Type B pancreatic cell (in vitro differentiated cells): ENCODE results near the gene PDE9A. TPM values are rescaled to one million over a fixed set of nuclear protein-coding genes. Genes with fewer than 3 reads are reported as not detected.

Experiments used
- DNase-seq: peaks from one replicate; pipeline ENCODE4 v3.0.0; 2021; ENCODE audit warnings: mixed read lengths; ENCODE audit not compliant: unreplicated experiment; ENCODE audit errors: extremely low spot score
- H3K27ac Mint-ChIP-seq: 2 replicates; pipeline ENCODE4 v1.8.0; 2021; ENCODE audit warnings: mild to moderate bottlenecking, mixed read lengths
- H3K27me3 Mint-ChIP-seq: 2 replicates; pipeline ENCODE4 v1.8.0; 2021; ENCODE audit warnings: mixed read lengths
- H3K36me3 Mint-ChIP-seq: 2 replicates; pipeline ENCODE4 v1.8.0; 2021; ENCODE audit warnings: mixed read lengths
- H3K4me1 Mint-ChIP-seq: one replicate; pipeline ENCODE4 v1.8.0; 2021; ENCODE audit warnings: mixed read lengths; ENCODE audit not compliant: unreplicated experiment
- H3K4me3 Mint-ChIP-seq: 2 replicates; pipeline ENCODE4 v1.8.0; 2021; ENCODE audit warnings: mild to moderate bottlenecking, mixed read lengths
- H3K9me3 Mint-ChIP-seq: 2 replicates; pipeline ENCODE4 v1.8.0; 2021; ENCODE audit warnings: mixed read lengths
- total RNA-seq: library from RNA; stranded (reverse); gene quantifications from 2 replicates; pipeline ENCODE4 v1.2.1, GENCODE V29; 2021; ENCODE audit warnings: low replicate concordance
- TF ChIP-seq, protein P1 (sequence below): fragments of 200-600 bp; sonication (generic); conservative IDR thresholded peaks from 2 replicates; pipeline ENCODE4 v1.5.0; 2021; ENCODE audit warnings: antibody characterized with exemption, mild to moderate bottlenecking

The PDE9A gene
- total RNA-seq, 1 donor from 2014 or later, result 18.6 TPM

GRCh38 chr21:42748620-42749176 is 95.3 kb downstream of the PDE9A start:
- TF ChIP-seq, protein P1, sequence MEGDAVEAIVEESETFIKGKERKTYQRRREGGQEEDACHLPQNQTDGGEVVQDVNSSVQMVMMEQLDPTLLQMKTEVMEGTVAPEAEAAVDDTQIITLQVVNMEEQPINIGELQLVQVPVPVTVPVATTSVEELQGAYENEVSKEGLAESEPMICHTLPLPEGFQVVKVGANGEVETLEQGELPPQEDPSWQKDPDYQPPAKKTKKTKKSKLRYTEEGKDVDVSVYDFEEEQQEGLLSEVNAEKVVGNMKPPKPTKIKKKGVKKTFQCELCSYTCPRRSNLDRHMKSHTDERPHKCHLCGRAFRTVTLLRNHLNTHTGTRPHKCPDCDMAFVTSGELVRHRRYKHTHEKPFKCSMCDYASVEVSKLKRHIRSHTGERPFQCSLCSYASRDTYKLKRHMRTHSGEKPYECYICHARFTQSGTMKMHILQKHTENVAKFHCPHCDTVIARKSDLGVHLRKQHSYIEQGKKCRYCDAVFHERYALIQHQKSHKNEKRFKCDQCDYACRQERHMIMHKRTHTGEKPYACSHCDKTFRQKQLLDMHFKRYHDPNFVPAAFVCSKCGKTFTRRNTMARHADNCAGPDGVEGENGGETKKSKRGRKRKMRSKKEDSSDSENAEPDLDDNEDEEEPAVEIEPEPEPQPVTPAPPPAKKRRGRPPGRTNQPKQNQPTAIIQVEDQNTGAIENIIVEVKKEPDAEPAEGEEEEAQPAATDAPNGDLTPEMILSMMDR, result no peak
- peaks cover 14% of the 10 kb centered on the region for H3K4me1 Mint-ChIP-seq
- no peaks in the 10 kb centered on the region for H3K36me3 Mint-ChIP-seq
- no peak overlapping the region for H3K4me3 Mint-ChIP-seq
- H3K27me3 Mint-ChIP-seq, result no peaks in the 10 kb centered on the region
- H3K27ac Mint-ChIP-seq, result no peak overlapping the region
- DNase-seq, result no peak
- H3K9me3 Mint-ChIP-seq, result no peaks in the 10 kb centered on the region

- no peaks in the 10 kb centered on the region for H3K9me3 Mint-ChIP-seq
- H3K4me3 Mint-ChIP-seq, result no peak overlapping the region
- peaks cover 14% of the 10 kb centered on the region for H3K4me1 Mint-ChIP-seq
- H3K27ac Mint-ChIP-seq, result no peak overlapping the region
- no peaks in the 10 kb centered on the region for H3K27me3 Mint-ChIP-seq
- no peak for DNase-seq
- H3K36me3 Mint-ChIP-seq, result no peaks in the 10 kb centered on the region
- TF ChIP-seq, protein P1, result no peak
These were observed 97.5 kb downstream of the PDE9A start for GRCh38 chr21:42750737-42751530.

DNA sequence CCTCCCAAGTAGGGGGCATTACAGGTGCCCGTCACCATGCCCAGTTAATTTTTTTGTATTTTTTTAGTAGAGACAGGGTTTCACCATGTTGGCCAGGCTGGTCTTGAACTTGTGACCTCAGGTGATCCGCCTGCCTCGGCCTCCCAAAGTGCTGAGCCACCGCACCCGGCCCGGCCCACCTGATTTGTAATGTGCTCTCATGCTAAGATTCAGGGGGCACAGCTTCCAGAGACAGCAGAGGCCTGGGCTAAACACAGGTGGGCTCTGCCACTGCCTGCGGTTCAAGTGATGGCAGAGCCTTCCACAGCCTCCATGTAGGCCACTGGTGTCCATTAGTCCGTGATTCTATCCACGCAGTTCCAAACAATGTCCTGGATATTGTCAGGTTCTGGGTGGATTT is 98.4 kb downstream of the PDE9A start:
- no peak overlapping the region for H3K4me3 Mint-ChIP-seq
- H3K27me3 Mint-ChIP-seq, result no peaks in the 10 kb centered on the region
- TF ChIP-seq, protein P1, result no peak

DNA sequence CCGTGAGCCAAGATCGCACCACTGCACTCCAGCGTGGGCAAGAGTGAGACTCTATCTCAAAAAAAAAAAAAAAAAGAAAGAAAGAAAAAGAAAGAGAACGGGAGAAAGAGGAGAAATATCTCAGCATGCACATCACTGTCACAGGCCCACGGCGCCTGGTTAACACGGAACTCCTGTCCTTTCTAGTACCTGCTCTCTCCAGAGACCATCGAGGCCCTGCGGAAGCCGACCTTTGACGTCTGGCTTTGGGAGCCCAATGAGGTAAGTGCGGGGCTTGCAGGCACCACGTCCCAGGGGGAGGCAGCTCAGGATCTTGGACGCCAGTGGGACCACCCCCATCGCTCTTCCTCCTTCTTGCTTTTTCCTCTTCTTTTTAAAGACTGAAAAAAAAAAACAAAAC is 100.4 kb downstream of the PDE9A start:
- Mint-ChIP-seq H3K27me3 (no peaks in the 10 kb centered on the region), H3K9me3 (no peaks in the 10 kb centered on the region), H3K36me3 (no peaks in the 10 kb centered on the region), H3K27ac (no peak overlapping the region), H3K4me1 (peaks cover 3% of the 10 kb centered on the region), H3K4me3 (no peak overlapping the region)
- TF ChIP-seq, protein P1, result no peak
- DNase-seq, result no peak

More for the DNA sequence above, 98.4 kb downstream of the PDE9A start:
- Mint-ChIP-seq H3K9me3 (no peaks in the 10 kb centered on the region), H3K27ac (no peak overlapping the region), H3K4me1 (peaks cover 14% of the 10 kb centered on the region), H3K36me3 (no peaks in the 10 kb centered on the region)
- no peak for DNase-seq

DNA sequence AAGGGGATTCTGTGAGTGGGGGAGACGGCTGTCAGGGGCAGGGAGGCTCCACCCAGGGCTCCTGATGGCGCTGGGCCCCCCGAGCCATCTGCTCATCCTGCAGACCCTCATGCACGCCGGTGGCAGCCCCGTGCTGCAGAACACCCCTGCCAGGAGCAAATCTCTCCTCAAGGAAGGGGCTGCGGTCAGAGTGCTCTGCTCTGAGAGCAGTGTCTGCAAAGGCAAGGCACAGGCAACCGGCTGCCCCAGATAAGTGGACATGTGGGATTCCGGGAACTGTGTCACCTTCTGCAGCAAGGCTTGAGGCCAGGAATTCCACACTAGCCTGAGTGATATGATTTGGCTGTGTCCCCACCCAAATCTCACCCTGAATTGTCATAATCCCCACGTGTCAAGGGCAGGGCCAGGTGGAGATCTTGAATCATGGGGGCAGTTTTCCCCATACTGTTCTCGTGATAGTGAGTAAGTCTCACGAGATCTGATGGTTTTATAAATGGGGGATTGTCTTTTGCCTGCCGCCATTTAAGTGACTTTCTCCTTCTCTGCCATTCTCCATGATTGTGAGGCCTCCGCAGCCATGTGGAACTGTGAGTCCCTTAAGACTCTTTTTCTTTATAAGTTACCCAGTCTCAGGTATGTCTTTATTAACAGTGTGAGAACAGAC is 101.0 kb downstream of the PDE9A start:
- TF ChIP-seq, protein P1, result no peak
- H3K4me1 Mint-ChIP-seq, result no peaks in the 10 kb centered on the region
- no peaks in the 10 kb centered on the region for H3K9me3 Mint-ChIP-seq
- H3K27ac Mint-ChIP-seq, result no peak overlapping the region
- H3K36me3 Mint-ChIP-seq, result no peaks in the 10 kb centered on the region
- H3K4me3 Mint-ChIP-seq, result no peak overlapping the region
- no peak for DNase-seq
- no peaks in the 10 kb centered on the region for H3K27me3 Mint-ChIP-seq
